Thyroid gland (tissue), 4 donors: ENCODE measurements around the gene SLC25A4. TPM values are rescaled to one million over a fixed set of nuclear protein-coding genes. Genes with fewer than 3 reads are reported as not detected.

Experiments
- DNase-seq, 2 donors: peaks; one replicate each; pipeline ENCODE4 v3.0.0-alpha.2; 2019
- H3K27ac ChIP-seq, 3 donors: fragments of 200-600 bp; sonication (generic); 1 replicate in 2 of 3; 2 replicates in 1 of 3; pipeline ENCODE4 v1.5.1; 2016 to 2019; ENCODE audit warnings: mild to moderate bottlenecking in 1 of 3, moderate library complexity in 1 of 3
- H3K27me3 ChIP-seq: fragments of 200-600 bp; sonication (generic); one replicate; pipeline ENCODE4 v1.5.1; 2019
- H3K36me3 ChIP-seq, 2 donors: fragments of 200-600 bp; sonication (generic); one replicate each; pipeline ENCODE4 v1.5.1; 2016 to 2019
- H3K4me1 ChIP-seq, 2 donors: fragments of 200-600 bp; sonication (generic); one replicate each; pipeline ENCODE4 v1.5.1; 2017 to 2019
- H3K4me3 ChIP-seq, 3 donors: fragments of 200-600 bp; sonication (generic); replicated peaks in 1 of 3; 1 replicate in 2 of 3; 2 replicates in 1 of 3; pipeline ENCODE4 v1.5.1; 2016; ENCODE audit warnings: mild to moderate bottlenecking in 1 of 3
- H3K9me3 ChIP-seq: fragments of 200-600 bp; sonication (generic); one replicate; pipeline ENCODE4 v1.5.1; 2017
- POLR2A ChIP-seq, 2 donors: fragments of 450-650 bp; IDR thresholded peaks; one replicate each; pipeline ENCODE4 v1.6.1; 2017; ENCODE audit warnings: antibody characterized with exemption in 2 of 2, mild to moderate bottlenecking in 2 of 2, moderate library complexity in 1 of 2
- WGBS, 2 donors: methylation state at CpG; one replicate each; pipeline ENCODE4 v1.1.5; 2017; 5-methylcytosine and 5-hydroxymethylcytosine counted together
- intact Hi-C: fragments of 100-400 bp; cut with DNase I; formaldehyde crosslinking; loops from one replicate; pipeline ENCODE4 v1.15.1; 2023
- total RNA-seq, 4 donors: library from RNA; depleted of rRNA; stranded (reverse); fragments of >200 nt; gene quantifications; one replicate each; pipeline ENCODE4 v1.2.3, GENCODE V29; 2016
- TF ChIP-seq, protein P1 (sequence below), 6 experiments: fragments of 200-600 bp in 3 of 6; fragments of 450-650 bp in 3 of 6; sonication (generic) in 3 of 6; IDR thresholded peaks; one replicate each; pipeline ENCODE4 v1.5.1; 2016 to 2019; ENCODE audit warnings: antibody characterized with exemption in 6 of 6, mild to moderate bottlenecking in 2 of 6, inconsistent platforms in 1 of 6, moderate library complexity in 1 of 6

SLC25A4 gene
- total RNA-seq: 10 to 100 TPM; 26.7 to 56.7 (median 41.8) TPM

GRCh38 chr4:185142912-185143600 is at the start of gene SLC25A4:
Gene SLC25A4 (plus strand): TSS chr4:185143266. CDS start chr4:185143373, 107 bp downstream.
- peaks cover 8 to 16% of the 10 kb centered on the region in 2 donors for H3K4me1 ChIP-seq
- intact Hi-C loops: no loop called here
- no peaks in the 10 kb centered on the region for H3K9me3 ChIP-seq
- peak within 1 kb of the TSS; percentile 22 to 80 (median 75) for H3K4me3 ChIP-seq
- H3K27ac ChIP-seq: peak within 1 kb of the TSS; percentile 70 to 92 (median 85)
- DNase-seq: peak; percentile 91 to 92
- peak; percentile 94 to 100 for TF ChIP-seq POLR2A (IDR thresholded peaks at IDR 0.05)
- TF ChIP-seq, protein P1, sequence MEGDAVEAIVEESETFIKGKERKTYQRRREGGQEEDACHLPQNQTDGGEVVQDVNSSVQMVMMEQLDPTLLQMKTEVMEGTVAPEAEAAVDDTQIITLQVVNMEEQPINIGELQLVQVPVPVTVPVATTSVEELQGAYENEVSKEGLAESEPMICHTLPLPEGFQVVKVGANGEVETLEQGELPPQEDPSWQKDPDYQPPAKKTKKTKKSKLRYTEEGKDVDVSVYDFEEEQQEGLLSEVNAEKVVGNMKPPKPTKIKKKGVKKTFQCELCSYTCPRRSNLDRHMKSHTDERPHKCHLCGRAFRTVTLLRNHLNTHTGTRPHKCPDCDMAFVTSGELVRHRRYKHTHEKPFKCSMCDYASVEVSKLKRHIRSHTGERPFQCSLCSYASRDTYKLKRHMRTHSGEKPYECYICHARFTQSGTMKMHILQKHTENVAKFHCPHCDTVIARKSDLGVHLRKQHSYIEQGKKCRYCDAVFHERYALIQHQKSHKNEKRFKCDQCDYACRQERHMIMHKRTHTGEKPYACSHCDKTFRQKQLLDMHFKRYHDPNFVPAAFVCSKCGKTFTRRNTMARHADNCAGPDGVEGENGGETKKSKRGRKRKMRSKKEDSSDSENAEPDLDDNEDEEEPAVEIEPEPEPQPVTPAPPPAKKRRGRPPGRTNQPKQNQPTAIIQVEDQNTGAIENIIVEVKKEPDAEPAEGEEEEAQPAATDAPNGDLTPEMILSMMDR (IDR thresholded peaks at IDR 0.05): peak in 4 of 6 experiments; percentile 12 to 72 (median 58)
- no peaks in the 10 kb centered on the region for H3K27me3 ChIP-seq
- WGBS, 2 donors: 0% methylated on average over 3 of the region's 87 CpGs; no CpG with 5 or more reads in 1 of the 2 donors
- peaks cover 0 to 4% of the 10 kb centered on the region in 2 donors for H3K36me3 ChIP-seq

DNA sequence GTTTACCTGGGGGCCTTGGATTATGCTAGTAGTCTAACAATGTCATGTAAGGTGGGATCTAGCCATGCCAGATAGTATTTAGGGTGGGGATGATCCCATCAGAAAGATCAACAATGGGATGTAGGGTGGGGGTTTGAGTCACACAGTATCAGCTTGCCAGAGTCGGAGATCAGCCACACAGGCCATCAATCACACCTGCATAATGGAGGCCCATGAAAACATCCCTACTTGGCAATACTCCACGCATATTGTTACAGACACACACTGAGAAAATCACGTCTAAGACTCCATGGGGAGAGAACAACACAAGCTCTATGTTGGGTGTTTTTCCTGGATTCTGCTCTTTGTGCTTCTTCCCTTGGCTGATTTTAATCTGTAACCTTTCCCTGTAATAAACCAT is 49.5 kb upstream of the SLC25A4 start:
- no peak overlapping the region for H3K4me3 ChIP-seq
- no peak for DNase-seq
- intact Hi-C loops: no loop called here
- H3K27me3 ChIP-seq: no peaks in the 10 kb centered on the region
- H3K27ac ChIP-seq: no peak overlapping the region
- no peaks in the 10 kb centered on the region for H3K36me3 ChIP-seq
- peaks cover 0 to 5% of the 10 kb centered on the region in 2 donors for H3K4me1 ChIP-seq
- TF ChIP-seq, protein P1 (IDR thresholded peaks at IDR 0.05): no peak
- TF ChIP-seq POLR2A (IDR thresholded peaks at IDR 0.05): no peak
- 86 to 89% methylated on average over 3 of the region's 3 CpGs for WGBS, 2 donors
- no peaks in the 10 kb centered on the region for H3K9me3 ChIP-seq

DNA sequence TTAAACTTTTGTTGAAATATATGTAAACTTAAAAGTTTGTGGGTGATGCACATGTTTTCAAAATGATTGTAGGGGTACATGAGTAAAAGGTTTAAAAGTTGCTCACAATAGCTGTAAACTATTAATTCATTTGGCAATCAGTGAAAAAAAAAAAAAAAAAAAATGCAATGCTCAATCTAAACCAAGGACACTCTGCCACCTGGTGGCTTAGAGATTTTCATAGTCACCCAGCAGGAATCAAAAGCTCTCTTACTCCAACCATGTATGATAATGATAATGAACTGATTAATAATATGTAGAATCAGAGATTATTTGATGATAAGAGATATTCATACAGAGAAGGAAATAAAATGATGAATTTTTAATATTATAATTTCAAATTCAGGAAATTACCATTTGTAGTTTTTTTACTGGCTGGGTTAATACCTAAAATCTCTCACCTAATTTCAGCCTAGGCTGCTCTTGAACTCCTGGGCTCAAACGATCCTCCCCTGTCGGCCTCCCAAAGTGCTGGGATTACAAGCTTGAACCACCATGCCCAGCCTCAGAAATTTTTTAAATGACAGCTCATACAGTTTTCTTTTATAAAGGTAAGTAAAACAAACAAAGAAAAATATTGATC is 46.9 kb upstream of the SLC25A4 start:
- H3K4me1 ChIP-seq: peaks cover 0 to 2% of the 10 kb centered on the region in 2 donors
- intact Hi-C loops: no loop called here
- no peak for TF ChIP-seq POLR2A (IDR thresholded peaks at IDR 0.05)
- TF ChIP-seq, protein P1 (IDR thresholded peaks at IDR 0.05): peak in 5 of 6 experiments; percentile 23 to 88 (median 62)
- H3K9me3 ChIP-seq: no peaks in the 10 kb centered on the region
- no peak overlapping the region for H3K27ac ChIP-seq
- peak; percentile 38 to 41 for DNase-seq
- WGBS, 2 donors: 20 to 27% methylated on average over 2 of the region's 2 CpGs
- H3K4me3 ChIP-seq: no peak overlapping the region
- no peaks in the 10 kb centered on the region for H3K36me3 ChIP-seq
- no peaks in the 10 kb centered on the region for H3K27me3 ChIP-seq

- no peaks in the 10 kb centered on the region for H3K27me3 ChIP-seq
- no peak overlapping the region for H3K27ac ChIP-seq
- intact Hi-C loops: no loop called here
- H3K9me3 ChIP-seq: no peaks in the 10 kb centered on the region
- H3K36me3 ChIP-seq: no peaks in the 10 kb centered on the region
- TF ChIP-seq, protein P1 (IDR thresholded peaks at IDR 0.05): no peak
- TF ChIP-seq POLR2A (IDR thresholded peaks at IDR 0.05): no peak
- H3K4me1 ChIP-seq: no peaks in the 10 kb centered on the region
- no peak for DNase-seq
- no peak overlapping the region for H3K4me3 ChIP-seq
Measured at GRCh38 chr4:185098474-185098873, 44.6 kb upstream of the SLC25A4 start.
